GM12891 (cell line): ENCODE results near the gene KCNG2.

Experiments
- PAX5 ChIP-seq: IDR thresholded peaks from 2 replicates; pipeline ENCODE4 v1.6.1; 2011; ENCODE audit warnings: low read length, moderate library complexity, mild to moderate bottlenecking; ENCODE audit not compliant: insufficient read depth, severe bottlenecking
- POLR2A ChIP-seq: IDR thresholded peaks from 2 replicates; pipeline ENCODE4 v1.6.1; 2011; ENCODE audit warnings: low read depth, low read length, control low read depth
- POLR2AphosphoS5 ChIP-seq: IDR thresholded peaks from 2 replicates; pipeline ENCODE4 v1.6.1; 2011; ENCODE audit warnings: low read depth, low read length, control low read depth
- POU2F2 ChIP-seq: IDR thresholded peaks from 2 replicates; pipeline ENCODE4 v1.6.1; 2011; ENCODE audit warnings: low read depth, mild to moderate bottlenecking, control low read depth, low read length, moderate library complexity
- SPI1 ChIP-seq: IDR thresholded peaks from 2 replicates; pipeline ENCODE4 v1.6.1; 2011; ENCODE audit warnings: low read depth, low read length, control low read depth
- TAF1 ChIP-seq: IDR thresholded peaks from 2 replicates; pipeline ENCODE4 v1.6.1; 2011; ENCODE audit warnings: low read depth, low read length, control low read depth

- TF ChIP-seq POLR2A: no peak
- TF ChIP-seq POLR2AphosphoS5: no peak
- no peak for TF ChIP-seq TAF1
- TF ChIP-seq SPI1: no peak
- TF ChIP-seq POU2F2: no peak
- no peak for TF ChIP-seq PAX5
Measured at GRCh38 chr18:79812052-79812451, 14.3 kb downstream of the KCNG2 start.
